PFSK-1 (cell line): ENCODE data around the gene FBXL14.

Experiments used
- FOXP2 ChIP-seq: optimal IDR thresholded peaks from 2 replicates; pipeline ENCODE3; 2011; ENCODE audit warnings: borderline replicate concordance, control low read depth, inconsistent platforms; ENCODE audit not compliant: insufficient read depth; ENCODE audit errors: extremely low read length, extremely low read depth
- POLR2AphosphoS5 ChIP-seq: IDR thresholded peaks from 2 replicates; pipeline ENCODE4 v1.6.1; 2012; ENCODE audit warnings: low read depth, mild to moderate bottlenecking, control low read depth, low read length, moderate library complexity
- SIN3A ChIP-seq: IDR thresholded peaks from 2 replicates; pipeline ENCODE4 v1.6.1; 2012; ENCODE audit warnings: mild to moderate bottlenecking, low read length, moderate library complexity, borderline replicate concordance; ENCODE audit not compliant: insufficient read depth
- TAF1 ChIP-seq: IDR thresholded peaks from 2 replicates; pipeline ENCODE4 v1.6.1; 2012; ENCODE audit warnings: low read length, control low read depth, borderline replicate concordance; ENCODE audit not compliant: insufficient read depth
- TF ChIP-seq, protein P1 (sequence below), 2 experiments: IDR thresholded peaks; 2 replicates each; pipeline versions ENCODE4 v1.6.1 to v1.8.0; 2011 to 2012; ENCODE audit warnings: low read depth in 2 of 2, low read length in 2 of 2, control low read depth in 1 of 2, inconsistent platforms in 1 of 2, mild to moderate bottlenecking in 1 of 2, moderate library complexity in 1 of 2; ENCODE audit not compliant: insufficient read depth in 1 of 2

- no peak for TF ChIP-seq POLR2AphosphoS5
- TF ChIP-seq, protein P1, sequence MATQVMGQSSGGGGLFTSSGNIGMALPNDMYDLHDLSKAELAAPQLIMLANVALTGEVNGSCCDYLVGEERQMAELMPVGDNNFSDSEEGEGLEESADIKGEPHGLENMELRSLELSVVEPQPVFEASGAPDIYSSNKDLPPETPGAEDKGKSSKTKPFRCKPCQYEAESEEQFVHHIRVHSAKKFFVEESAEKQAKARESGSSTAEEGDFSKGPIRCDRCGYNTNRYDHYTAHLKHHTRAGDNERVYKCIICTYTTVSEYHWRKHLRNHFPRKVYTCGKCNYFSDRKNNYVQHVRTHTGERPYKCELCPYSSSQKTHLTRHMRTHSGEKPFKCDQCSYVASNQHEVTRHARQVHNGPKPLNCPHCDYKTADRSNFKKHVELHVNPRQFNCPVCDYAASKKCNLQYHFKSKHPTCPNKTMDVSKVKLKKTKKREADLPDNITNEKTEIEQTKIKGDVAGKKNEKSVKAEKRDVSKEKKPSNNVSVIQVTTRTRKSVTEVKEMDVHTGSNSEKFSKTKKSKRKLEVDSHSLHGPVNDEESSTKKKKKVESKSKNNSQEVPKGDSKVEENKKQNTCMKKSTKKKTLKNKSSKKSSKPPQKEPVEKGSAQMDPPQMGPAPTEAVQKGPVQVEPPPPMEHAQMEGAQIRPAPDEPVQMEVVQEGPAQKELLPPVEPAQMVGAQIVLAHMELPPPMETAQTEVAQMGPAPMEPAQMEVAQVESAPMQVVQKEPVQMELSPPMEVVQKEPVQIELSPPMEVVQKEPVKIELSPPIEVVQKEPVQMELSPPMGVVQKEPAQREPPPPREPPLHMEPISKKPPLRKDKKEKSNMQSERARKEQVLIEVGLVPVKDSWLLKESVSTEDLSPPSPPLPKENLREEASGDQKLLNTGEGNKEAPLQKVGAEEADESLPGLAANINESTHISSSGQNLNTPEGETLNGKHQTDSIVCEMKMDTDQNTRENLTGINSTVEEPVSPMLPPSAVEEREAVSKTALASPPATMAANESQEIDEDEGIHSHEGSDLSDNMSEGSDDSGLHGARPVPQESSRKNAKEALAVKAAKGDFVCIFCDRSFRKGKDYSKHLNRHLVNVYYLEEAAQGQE (IDR thresholded peaks at IDR 0.05; ENCODE audit: insufficient read depth in 1 of 2, low read depth in 2 of 2, low read length in 2 of 2): no peak
- TF ChIP-seq FOXP2: no peak
- TF ChIP-seq TAF1: no peak
- no peak for TF ChIP-seq SIN3A
Observed at GRCh38 chr12:1553987-1554982, 40.1 kb downstream of the FBXL14 start.
